NCI-H446 treated with DMSO at 0.1 percent for 48 hours (cell line): ENCODE measurements around the gene NECTIN2.
"Not testable (repeated sequence)": the region's sequence is repeated elsewhere in the genome, so short reads cannot be mapped to it uniquely, and the experiment has no call there.

Experiments used
- DNase-seq: peaks from one replicate; lab custom pipeline; 2025; lab: John Stamatoyannopoulos, UW

Gene NECTIN2

DNA sequence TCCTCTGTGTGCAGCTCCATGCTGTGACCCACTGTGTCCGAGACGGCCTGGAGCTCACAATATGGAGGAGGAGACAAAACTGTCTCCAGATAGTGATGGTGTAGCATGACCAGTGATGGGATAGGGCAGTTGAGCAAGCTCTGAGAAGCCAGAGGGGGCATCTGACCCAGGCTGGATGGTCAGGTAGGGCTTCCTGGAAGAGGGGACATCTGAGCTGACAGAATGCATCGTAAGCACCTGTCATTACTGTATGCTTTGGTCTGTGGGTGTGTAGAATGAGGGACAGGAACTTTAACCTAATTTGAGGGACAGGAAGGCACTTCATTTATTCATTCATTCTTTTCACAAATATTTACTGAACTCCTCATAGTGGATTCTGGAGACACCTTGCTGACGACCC is 38.5 kb downstream of the NECTIN2 start:
- DNase-seq = no peak

DNA sequence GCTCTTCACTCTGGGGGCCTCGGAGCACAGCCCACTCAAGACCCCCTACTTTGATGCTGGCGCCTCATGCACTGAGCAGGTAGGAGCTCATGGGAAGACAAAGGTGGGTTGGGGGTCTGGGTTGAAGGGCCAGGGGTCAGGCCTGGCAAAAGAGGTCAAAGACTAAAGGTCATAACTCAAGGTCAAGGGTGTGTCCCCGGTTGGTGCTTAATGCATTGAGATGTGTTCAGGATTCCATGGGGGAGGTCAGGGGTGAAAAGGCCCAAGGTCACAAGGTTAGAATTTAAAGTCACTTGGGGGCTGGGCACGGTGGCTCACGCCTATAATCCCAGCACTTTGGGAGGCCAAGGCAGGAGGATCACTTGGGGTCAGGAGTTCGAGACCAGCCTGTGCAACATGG is 40.0 kb downstream of the NECTIN2 start:
- DNase-seq = no peak

DNA sequence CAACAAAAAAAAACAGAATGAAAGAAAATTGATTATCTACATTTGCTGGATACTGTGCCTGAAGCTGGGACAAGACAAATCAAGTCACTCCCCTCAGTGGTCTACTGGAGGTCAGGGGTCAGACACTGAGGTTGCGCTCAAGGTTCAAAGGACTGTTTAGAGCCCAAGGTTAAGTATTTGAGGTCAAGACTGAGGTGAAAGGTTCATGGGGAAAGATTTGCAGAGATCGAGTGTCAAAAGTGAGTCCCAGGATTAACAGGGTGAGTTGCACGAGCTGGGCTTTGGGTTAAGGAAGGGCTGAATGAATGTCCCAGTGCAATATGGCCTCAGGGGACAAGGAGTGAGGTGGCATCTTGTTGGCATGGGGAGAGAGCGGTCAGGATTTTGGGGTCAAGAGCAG is 41.6 kb downstream of the NECTIN2 start:
- no peak for DNase-seq

GRCh38 chr19:44888335-44888734 is 42.2 kb downstream of the NECTIN2 start:
- DNase-seq = not testable (repeated sequence)

- no peak for DNase-seq
These were observed 43.8 kb downstream of the NECTIN2 start for GRCh38 chr19:44889830-44890365.

- DNase-seq = peak; percentile 100
These were observed 44.4 kb downstream of the NECTIN2 start for GRCh38 chr19:44890366-44891015.

GRCh38 chr19:44891016-44891882 is 45.2 kb downstream of the NECTIN2 start, which contains the start of gene TOMM40:
TSS of gene TOMM40 (plus strand) at chr19:44891254. CDS start at chr19:44891416, 162 bp downstream.
- DNase-seq = no peak

DNA sequence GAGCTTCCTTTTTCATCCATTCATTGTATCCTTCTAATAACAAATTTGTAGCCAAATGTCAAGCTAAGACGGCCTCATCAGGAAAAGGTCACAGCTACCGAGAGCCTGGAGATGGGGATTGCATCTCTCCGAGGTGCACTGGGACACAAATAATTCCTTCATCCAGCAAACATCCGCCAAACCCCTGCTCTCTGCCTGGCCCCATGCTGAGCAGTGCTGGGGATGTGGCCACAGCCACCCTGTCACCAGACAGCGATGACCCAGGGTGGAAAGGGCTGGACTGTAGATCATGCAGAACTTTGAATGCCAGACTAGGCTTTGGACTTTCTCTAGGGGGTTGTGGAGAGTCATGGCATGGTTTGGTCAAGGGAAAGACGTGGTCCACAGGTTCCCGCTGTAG is 46.8 kb downstream of the NECTIN2 start:
- DNase-seq = no peak

DNA sequence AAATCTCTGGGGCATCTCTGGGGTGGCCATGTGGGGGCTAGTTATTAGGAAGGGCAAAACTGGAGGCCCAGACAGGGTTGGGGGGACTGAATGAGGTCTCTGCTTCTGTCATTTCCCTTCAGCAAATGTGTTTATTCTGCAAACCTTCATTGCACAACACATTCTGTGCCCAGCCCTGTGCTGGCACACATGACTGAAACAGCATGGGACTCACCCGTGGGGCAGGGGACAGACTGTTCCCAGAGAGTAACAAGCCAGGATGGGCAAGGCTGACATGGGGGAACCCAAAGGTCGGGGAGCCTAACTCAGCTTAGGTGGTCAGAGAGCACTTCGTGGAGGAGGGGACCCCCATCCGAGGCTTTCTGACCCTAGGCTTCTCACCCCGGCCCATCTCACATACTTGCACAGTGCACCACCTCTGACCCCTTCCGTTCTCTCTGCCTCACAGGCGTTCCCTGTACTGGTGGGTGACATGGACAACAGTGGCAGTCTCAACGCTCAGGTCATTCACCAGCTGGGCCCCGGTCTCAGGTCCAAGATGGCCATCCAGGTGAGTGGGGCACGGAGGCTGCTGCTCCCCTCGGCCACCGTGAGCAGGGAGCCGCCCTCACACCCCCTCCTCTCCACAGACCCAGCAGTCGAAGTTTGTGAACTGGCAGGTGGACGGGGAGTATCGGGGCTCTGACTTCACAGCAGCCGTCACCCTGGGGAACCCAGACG is 47.4 kb downstream of the NECTIN2 start:
- DNase-seq = no peak

GRCh38 chr19:44894052-44894400 is 47.9 kb downstream of the NECTIN2 start:
- DNase-seq = no peak

DNA sequence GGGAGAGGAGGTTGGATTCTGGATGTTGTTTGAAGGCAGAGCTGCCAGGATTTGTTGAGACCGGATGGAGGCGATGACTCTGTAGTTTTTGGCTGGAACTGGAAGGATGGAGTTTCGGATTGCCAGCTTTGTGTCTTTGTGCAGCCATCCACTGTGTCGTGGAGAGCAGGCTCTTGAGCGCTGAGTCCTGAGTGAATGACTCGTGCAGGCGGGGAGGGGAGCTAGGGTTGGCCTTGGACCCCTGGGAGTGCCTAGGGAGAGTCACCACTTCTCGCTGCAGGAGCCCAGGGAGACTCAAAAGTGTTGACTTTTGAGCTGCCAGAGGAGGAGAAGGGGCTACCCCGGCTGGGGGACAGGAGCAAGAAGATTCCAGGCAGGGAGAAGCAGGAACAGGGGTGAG is 48.8 kb downstream of the NECTIN2 start:
- no peak for DNase-seq

- DNase-seq = no peak
These were observed 51.7 kb downstream of the NECTIN2 start for GRCh38 chr19:44897835-44898234.

DNA sequence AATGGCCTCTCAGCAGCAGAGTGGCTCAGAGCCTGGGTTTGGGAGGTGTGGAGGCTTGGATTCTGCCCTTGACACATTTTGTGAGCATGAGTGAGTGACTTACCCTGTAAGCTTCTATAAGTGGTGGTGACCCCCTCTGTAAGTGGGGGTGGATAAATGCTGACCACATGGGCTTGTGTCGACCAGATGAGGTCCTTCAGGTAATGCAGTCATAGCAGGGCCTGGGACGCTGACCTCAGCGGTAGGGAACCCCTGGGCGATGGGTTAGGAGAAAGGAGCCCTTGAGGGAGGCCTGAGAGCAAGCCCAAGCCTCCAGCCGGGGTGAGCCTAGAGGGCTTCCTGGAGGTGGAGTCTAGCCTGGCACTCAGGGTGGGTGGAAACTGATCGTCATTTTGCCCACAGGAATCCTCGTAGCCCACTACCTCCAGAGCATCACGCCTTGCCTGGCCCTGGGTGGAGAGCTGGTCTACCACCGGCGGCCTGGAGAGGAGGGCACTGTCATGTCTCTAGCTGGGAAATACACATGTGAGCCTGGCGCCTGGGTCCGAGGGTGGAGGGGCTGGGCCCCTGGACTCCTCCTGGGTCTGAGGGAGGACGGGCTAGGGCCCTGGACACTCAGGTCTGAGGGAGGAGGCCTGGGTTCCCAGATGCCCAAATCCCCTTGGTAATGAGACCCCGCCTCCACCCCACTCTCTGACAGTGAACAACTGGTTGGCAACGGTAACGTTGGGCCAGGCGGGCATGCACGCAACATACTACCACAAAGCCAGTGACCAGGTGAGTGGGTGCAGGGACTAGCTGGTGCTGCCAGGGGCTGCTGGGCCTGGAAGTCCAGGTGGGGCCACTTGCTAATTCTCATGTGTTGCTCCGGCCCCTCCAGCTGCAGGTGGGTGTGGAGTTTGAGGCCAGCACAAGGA is 54.5 kb downstream of the NECTIN2 start:
- DNase-seq = no peak

DNA sequence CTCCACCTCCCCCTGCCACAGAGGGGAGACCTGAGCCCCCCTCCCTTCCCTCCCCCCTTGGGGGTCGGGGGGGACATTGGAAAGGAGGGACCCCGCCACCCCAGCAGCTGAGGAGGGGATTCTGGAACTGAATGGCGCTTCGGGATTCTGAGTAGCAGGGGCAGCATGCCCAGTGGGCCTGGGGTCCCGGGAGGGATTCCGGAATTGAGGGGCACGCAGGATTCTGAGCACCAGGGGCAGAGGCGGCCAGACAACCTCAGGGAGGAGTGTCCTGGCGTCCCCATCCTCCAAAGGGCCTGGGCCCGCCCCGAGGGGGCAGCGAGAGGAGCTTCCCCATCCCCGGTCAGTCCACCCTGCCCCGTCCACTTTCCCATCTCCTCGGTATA is 57.1 kb downstream of the NECTIN2 start:
- no peak for DNase-seq

- no peak for DNase-seq
These were observed 57.7 kb downstream of the NECTIN2 start for GRCh38 chr19:44903602-44904425.

- DNase-seq = no peak
These were observed 58.4 kb downstream of the NECTIN2 start for GRCh38 chr19:44904426-44904994.

- DNase-seq = no peak
These were observed 59.5 kb downstream of the NECTIN2 start, which contains the start of gene APOE for GRCh38 chr19:44905437-44906160. TSS of gene APOE (plus strand) at chr19:44905796. CDS start at chr19:44906625, 829 bp downstream.

DNA sequence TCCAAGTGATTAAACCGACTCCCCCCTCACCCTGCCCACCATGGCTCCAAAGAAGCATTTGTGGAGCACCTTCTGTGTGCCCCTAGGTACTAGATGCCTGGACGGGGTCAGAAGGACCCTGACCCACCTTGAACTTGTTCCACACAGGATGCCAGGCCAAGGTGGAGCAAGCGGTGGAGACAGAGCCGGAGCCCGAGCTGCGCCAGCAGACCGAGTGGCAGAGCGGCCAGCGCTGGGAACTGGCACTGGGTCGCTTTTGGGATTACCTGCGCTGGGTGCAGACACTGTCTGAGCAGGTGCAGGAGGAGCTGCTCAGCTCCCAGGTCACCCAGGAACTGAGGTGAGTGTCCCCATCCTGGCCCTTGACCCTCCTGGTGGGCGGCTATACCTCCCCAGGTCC is 61.5 kb downstream of the NECTIN2 start:
- DNase-seq = no peak

- DNase-seq = no peak
These were observed 62.2 kb downstream of the NECTIN2 start for GRCh38 chr19:44908074-44908835.
